ENCODE measurements around the gene IGFBP5.

IGFBP5 gene, protein sequence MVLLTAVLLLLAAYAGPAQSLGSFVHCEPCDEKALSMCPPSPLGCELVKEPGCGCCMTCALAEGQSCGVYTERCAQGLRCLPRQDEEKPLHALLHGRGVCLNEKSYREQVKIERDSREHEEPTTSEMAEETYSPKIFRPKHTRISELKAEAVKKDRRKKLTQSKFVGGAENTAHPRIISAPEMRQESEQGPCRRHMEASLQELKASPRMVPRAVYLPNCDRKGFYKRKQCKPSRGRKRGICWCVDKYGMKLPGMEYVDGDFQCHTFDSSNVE

DNA sequence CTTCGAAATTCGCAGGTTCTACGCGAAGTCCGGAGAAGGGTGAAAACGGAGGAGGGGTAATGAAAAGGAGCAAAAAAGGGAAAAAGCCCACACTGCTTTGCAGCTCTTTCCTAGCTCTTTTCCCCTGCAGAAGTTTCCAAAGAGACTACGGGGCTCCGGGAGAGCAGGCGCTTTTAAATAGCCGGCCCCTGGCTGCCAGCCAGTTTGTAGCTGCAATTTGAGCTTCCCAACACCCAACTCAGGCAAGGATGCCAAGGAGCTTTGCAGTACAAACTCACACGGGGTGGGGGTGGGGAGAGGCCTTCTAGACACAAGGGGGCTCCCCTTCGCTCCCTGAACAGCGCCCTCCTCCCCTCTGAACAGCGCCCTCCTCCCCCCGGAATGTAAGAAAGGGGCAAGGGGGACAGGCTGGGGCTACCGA lies at the start of gene IGFBP5:
Gene IGFBP5, minus strand, starts transcription at position 149 of the 421 bp plus-strand sequence. CDS start 774 bp downstream, outside the sequence.
- no peak for DNase-seq (ENCODE audit: low read depth)

DNA sequence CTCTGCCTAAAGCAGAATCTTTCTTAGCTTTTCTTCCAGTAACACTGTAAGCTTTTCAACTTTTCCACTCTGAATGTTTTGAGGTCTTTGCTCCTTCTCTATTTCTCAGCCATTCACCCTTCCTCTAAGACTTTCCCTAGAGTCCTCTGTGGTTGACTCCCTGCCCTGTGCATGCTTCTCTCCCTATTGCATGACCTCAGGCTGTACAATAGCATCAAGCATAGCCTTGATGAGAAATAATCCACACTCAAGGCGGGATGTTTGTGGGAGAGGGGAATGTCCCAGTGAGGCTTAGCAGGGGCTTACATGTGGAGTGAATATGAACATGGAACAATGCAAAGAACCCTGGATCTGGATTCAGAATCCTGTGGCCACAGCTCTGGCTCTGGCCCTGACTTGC lies 48.4 kb upstream of the IGFBP5 start:
- DNase-seq (ENCODE audit: low read depth), result no peak

DNA sequence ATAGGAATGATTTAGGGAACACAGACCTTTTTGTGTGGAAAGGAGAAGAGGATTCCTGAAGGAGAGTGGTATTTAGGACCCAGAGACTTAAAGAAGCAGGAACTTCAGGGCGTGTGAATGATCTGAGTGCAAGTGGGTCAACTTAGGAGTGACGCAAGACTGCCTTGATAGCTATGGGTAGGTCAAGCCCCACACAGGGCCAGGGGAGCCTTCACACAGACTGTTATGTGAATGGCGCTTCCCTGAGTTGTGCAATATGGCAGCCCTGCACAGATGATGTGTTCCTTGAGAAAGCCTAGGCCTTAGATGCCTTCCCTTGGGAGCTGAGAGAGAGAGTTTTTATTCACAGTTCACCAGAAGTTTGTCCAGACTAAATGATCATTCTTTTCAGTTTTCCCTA lies 47.1 kb upstream of the IGFBP5 start:
- DNase-seq (ENCODE audit: low read depth), result no peak

DNA sequence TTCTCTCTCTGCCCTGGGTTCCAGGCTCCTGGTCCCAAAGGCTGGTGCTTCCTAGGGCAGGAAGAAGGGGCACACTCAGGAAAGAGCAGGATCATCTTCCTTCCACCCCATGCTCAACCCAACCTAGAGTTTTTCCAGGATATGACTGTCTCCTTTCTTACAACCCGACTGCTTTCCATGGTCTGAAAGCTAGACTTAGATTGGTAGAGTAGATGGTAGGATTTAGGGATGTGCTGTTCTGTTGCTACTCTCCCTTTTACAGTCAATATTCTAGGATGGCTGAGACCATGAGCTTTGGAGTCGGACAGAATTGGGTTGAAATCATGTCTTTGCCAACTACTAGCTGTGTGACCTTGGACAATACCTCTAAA lies 45.9 kb upstream of the IGFBP5 start:
- DNase-seq (ENCODE audit: low read depth), result no peak

DNA sequence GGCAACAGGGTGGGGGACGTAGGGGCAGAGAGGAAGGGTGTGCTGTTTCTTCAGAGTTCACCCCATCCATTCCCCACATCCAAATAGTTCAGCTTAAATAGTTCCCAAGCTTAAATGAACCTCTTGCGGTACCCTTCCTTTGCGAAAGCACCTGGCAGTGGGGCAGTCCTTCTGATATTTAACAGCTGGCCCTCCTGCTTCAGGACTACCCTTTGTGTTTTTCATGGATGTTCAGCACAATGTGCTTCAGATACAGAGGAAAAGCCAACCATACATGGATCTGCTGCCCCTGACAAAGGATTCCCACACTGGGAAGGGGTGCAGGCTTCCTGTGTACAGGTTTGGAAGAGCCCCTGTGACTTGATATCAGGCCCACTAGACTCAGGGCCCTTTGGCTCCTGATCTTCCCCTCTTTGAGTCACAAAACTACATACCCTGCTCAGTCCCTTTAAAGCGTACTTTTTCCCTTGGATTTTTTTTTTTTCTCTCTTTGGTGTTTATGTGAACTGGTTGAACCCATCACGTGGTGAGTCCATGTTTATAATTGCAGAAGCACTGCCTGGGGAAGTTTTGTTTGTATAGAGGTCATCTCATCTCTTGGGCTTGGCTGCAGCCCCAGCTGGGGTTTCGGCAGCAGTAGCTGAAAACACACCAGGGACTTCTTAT lies 45.3 kb upstream of the IGFBP5 start:
- no peak for DNase-seq (ENCODE audit: low read depth)

DNA sequence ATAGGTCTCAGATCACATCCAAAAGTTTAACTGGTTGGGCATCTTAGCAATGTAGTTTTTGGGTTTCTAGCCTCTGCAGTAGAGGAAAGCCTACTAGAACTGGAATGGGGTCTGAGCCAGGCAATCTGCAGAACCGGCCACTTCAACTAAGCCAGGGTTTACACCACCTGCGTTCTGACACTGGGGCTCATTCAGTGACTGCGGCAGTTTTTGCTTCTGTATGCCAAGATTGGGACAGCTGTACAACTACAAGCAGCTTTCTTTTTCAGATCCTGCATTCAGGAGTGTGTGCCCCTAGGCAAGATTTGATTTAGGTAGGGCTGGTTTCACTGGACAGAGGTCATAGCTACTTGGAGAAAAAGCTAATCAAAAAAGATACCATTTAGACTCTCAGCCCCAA lies 43.7 kb upstream of the IGFBP5 start:
- no peak for DNase-seq (ENCODE audit: low read depth)

DNA sequence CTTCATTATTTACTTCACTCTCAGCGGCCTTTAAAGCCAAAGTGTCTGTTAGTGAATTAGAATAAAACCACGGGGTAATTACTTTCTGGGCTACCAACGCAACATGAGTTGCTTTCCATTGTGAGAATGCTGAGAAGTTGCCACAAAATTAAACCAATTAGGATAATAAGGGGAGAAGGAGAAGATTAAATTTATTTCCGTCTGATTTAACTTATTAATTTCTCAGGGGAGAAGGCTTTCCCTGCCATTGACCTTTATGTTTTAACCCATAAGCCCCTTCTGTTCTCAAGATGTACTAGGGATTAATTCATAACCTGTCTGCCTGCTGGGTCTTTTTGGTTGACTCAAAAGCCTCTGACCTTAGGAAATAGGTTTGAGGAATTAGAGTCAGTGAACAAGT lies 42.3 kb upstream of the IGFBP5 start:
- no peak for DNase-seq (ENCODE audit: low read depth)

DNA sequence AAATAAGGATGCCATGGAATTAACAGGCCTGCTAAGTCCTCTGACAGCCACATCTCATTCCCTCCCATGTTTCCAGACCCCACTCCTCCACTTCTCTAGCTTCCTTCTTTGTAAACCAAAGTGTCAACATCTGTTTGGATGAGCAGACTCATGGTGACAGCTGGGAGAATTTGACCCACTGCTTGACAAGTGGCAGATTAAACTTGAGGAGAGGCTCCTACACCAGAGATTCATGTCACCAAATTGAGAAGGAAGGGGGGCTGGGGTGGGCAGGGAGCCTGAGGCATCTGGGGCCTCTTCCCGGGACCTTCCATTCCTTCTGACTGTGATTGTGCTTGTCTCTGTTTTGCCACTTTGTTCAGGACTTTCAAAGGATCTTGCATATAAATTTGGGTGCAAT lies 41.0 kb upstream of the IGFBP5 start:
- DNase-seq (ENCODE audit: low read depth), result no peak

DNA sequence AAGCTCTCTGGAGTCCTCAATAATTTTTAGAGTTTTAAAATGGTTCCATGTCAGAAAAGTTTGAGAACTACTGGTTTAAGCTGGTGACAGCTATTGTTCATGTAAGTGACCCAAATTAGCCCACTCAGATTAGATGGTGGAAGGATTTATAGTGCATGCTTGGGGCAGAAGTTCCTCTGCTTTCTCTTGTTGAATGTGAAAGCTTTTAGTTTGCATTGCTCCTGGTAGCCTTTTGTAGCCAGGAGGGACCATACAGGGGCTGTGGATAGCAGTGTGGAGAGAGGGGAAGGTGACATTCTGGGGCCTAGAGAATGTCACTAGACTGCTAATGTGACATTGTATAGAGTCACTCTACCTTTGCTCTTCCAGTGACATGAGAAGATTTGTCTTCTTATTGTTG lies 40.3 kb upstream of the IGFBP5 start:
- DNase-seq (ENCODE audit: low read depth), result no peak

DNA sequence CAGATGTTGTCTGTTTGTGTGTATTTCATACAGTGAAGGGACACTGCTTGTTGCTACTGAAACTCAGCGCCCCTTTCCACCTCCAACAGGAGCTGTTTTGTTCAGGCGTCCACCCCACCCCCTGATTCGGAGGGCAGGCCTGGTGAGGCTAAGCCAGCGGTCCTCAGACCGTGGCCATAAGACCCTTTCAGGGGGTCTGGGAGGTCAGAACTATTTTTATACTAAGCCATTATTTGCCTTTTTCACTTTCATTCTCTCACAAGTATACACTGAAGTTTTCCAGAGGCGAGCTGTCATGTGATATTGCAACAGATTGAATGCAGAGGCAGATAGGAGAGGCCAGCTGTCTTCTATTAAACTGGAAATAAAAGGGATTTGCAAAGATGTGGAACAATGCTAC lies 39.7 kb upstream of the IGFBP5 start:
- DNase-seq (ENCODE audit: low read depth), result no peak

DNA sequence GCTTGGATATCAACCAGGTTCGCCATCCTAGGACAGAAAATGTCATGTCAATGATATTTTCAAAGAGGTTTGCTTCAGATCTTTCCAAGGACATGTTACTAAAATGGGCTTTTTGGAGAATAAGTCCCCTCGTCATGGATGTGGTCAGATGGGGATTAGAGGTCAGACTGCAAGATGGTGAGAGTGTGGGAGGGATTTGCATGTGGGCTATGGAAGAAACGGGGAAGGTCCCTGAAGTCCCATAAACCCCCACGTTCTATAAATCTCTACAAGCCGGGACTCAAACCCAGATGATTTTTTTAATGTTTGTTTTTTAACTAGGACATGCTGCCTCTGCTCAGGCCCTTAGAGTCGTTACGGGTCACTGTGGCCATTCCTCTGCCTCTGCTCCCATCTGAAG lies 37.7 kb upstream of the IGFBP5 start:
- no peak for DNase-seq (ENCODE audit: low read depth)

DNA sequence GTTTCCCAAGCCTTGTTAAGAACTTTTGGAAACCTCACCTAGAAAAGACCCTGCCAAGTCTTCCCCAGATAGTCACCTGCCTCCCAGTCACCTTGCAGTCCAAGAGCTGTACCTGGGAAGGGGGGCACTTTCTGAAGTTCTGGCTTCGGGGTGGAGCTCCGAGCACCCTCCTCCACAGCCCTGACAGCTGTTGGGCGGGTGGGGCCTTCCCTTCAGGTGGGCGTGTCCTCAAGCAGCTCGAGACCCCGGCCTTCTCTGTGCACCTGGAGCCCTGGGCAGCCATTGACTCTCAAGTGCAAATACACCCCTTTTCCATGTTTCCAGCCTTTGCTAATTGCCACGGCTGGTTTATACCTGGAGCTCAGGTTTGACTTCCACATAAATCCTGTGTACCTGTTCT lies 37.0 kb upstream of the IGFBP5 start:
- no peak for DNase-seq (ENCODE audit: low read depth)

DNA sequence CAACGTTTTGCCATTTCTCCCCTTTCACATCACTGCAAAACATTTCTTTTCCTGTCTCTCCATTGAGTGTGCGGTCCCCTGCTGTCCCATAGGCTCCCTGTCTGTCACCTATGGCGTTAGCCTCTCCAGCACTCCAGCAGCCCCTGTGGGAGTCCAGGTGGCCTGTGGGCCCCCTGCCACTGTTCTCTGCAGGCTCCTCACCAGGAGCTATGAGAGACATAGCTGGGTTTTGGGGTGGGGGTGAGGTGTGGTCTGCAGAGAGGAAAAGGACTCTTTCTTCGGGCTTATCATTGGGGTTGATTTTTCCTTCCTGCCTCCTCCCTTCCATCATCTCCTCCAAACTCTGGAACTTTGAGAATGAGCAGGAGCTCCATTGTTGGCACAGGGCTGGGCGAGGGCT lies 36.1 kb upstream of the IGFBP5 start:
- DNase-seq (ENCODE audit: low read depth), result no peak

DNA sequence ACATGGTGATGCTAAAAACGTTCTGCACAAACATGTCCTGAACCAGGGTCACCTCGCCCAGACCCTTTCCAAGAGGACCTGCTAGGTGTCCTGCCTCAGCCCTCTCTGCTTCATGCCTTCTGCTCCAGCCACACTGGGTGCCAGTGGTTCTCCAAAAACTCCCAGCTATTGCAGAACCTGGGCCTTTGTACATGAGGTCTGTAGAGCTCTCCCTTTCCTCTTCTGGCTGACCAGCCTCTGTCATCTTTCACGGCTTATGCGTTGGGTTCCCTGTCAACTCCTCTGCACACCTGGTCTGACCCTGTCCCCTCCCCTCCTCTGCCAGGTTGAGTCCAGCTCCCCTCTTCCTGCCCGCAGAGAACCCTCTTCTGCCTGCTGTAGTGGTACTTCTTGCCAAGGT lies 35.5 kb upstream of the IGFBP5 start:
- DNase-seq (ENCODE audit: low read depth), result no peak

DNA sequence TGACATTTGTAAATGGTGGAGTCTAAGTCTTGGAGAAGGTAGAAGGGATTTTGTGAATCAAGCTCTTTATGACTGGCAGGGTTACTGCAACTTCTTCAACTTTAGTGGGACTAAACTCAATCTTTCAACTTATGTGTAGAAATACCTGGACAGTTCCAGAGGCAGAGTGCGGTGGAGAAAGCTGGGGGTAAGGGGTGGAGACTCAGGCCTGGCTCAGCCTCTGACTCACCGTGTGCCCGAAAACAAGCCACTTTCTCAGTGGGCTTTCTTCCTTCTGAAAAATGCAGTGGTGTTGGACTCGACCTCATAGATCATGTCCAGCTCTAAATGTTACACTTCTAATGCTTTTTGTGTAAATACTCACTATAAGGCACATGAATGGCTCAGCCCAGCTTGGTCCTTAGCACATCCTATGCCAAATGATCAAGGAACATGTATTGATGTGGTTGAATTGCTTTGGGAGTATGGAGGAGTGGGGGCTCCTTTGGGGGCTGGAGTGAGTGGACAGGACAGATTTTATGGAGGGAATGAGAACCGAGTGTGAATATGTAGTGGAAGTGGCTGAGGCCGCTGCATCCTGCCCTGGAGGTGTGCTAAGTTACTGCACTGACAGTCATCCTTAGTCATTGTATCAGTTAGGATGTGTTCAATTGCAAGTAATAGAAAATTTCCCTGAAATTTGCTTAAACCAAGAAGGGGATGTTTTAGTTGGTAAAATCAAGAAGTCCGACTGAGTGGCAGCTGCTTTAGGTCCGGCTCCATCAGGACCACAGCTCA lies 32.2 kb upstream of the IGFBP5 start:
- no peak for DNase-seq (ENCODE audit: low read depth)

DNA sequence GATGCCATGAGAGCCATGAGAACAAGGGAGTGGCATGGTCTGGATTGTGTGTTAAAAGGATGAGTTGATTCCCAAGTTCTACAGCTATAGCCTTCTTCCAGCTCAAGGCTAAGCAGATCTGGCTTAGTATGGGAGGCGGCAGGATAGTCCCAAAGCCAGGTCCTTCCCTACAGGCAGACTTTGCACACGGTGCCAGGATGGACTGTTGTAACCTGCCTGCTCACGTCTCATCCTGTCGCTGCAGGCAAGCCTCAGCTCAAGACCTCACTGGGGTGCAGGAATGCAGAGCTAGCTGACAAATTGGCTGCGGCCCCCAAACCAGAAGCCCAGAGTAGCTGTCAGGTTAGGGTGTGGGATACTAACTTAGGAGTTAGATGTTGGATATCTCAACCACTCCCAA lies 28.8 kb upstream of the IGFBP5 start:
- DNase-seq (ENCODE audit: low read depth), result no peak

DNA sequence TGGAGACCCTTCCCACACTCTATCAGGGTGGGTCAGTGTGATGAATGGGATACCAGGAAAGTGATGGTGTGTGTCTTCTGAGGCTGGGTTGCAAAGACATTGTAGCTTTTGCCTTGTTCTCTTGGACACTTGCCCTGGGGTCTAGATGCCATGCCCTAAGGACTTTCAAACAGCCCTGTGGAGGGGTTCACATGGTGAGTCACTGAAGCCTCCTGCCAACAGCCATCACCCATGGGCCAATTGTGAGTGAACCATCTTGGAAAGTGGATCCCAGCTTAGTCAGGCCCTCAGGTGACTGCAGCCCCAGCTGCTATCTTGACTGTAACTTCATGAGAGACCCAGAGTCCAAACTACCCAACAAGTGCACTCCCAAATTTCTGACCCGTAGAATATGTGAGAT lies 25.8 kb upstream of the IGFBP5 start:
- DNase-seq (ENCODE audit: low read depth), result no peak

DNA sequence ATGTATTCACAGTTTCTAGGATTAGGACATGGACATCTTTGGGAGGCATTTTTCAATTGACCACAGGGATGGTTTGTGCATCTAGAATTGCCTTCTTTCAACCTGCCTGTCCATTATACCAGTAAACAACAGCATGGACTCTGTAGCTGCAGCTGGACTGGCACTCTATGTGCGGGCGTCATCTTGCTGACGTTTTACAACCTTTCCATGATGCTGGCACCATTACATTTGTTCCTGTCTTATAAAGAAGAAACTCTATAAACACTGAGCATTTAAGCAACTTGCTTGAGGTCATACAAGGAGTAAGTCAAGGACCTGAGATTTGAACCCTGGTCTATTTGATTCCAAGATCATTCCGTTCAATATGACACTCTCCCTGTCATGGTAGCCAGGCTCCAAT lies 25.4 kb upstream of the IGFBP5 start:
- no peak for DNase-seq (ENCODE audit: low read depth)

DNA sequence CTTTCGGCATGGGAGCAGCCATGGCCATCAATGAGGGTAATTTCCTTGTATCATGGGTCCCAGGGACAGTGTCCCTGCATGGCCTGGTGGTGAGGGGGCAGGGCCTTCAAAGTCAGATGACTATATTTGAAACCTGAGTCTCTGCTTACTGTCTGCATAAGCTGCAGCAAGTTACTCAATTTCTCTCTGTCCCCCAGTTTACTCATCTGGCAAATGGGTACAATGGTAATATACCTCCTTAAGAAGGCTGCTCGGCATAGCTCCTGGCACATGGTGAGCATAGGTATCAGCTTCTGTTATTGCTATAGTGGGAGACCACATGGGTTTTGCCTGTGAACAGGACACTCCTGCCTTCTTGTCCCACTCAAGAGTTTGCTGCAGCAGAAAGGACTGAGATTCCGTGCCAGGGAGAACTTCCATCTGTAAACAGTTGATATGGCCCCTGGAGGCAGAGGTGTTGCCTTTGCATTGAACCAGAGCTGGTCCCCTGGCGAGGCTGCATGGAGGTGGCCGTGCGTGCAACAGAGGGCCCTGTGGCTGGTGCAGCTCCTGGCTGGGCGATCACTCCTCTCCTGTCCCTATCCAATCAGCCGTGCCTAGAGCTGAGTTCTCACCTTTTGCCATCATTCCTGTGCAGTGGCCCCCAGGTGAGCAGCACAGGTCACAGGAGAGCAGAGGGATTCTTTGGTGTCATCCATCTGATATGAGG lies 22.7 kb upstream of the IGFBP5 start:
- DNase-seq (ENCODE audit: low read depth), result no peak

DNA sequence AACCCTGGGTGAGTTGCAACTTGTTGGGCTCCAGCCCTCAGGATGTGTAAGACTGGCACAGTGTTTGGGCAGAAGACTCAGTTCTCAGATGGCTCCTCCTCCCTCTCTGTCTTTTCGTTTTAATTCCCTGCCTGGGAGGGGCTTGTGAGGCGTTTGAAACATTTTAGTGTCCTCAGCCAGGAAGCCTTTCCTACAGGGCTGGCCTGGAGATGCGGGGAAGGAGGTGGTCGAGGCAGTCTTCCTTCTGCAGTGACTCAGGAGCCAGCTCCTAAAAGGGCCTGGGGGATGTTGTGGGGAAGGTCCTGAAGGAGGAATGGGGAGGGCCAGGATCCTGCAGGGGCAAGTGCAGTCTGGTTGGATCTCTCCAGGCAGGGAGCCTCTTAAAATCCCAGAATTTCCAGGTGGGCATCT lies 22.1 kb upstream of the IGFBP5 start:
- DNase-seq (ENCODE audit: low read depth), result no peak

DNA sequence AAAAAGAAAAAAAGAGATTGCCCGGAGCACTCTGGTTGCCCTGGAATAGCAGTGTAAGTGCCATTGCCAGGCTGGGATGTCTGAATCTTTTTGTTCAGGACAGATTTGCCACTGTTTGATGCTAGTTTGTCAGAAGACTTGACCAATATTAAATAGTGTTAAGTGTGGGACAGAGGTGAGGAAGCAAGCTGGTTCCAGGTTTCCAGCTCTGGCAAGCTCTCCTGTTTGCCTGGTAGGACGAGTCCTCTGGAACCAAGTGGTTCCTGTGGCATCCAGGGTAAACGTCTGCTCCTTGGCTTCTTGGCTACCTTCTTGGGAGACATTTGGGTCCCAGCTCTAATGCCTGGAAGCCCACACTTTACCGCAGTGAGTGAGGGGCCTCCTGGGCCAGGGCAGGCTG lies 20.8 kb upstream of the IGFBP5 start:
- no peak for DNase-seq (ENCODE audit: low read depth)

DNA sequence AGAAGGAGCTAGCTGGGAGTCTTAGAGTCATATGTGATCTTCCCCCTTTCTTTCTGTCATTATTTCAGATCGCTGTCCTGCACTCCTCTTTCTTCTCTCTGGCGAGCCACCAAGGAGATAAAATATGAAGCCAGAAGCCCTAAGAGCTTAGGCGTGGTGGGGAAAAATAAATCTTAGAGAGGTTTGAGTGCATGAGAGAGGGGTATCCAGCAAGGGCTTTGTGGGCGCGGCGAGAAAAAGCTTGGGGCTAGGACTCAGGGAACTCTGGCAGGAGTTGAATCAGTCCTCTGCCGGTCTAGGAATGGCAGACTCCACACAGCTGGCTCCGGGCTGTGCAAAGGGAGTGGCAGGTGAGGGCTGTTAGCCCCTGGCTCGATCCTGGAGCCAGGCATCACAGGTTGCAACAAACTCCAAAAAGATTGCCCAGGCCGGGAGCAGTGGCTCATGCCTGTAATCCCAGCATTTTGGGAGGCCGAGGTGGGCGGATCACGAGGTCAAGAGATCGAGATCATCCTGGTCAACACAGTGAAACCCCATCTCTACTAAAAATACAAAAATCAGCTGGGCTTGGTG lies 20.1 kb upstream of the IGFBP5 start:
- DNase-seq (ENCODE audit: low read depth), result no peak

Data from HS-27A (cell line).